SK-N-DZ (cell line): ENCODE measurements around the gene C1R.
"Not testable (repeated sequence)": the region's sequence is repeated elsewhere in the genome, so short reads cannot be mapped to it uniquely, and the experiment has no call there.

Source experiments
- DNase-seq: peaks from one replicate; pipeline ENCODE4 v3.0.0-alpha.2; 2015; ENCODE audit warnings: low spot score

C1R gene

DNA sequence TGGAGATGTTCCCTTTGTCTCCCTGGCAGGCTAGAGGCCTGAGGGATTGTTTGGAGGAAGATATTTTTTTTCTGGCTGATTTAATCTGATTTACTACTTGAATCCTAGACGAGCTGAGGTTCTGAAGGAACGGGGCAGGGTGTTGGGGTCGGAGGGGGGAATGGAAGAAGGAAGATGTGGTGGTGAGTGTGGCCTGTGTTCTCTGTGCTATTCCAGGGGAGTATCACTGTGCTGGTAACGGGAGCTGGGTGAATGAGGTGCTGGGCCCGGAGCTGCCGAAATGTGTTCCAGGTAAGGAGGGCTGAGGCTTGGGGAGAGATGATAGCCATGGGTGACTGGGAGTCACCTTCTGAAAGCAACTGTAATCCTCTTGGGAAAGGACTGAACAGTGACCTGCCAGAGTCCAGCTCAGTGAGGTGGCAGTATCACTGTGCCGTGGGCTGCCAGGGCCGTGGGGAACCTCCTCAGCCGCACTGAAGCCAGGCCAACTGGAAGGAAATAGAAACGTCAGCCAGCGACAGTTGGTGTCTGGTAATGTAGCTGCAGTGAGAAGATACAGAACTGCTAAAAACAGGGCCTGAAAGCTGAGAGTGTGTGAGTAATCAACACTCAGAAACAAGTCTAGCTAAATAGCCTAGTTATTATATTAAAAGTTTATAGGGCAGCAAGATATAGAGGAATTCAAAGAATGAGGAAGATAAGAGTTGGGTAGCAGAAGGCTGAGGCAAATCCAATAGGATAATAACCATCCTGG lies 23.8 kb downstream of the C1R start:
- no peak for DNase-seq

DNA sequence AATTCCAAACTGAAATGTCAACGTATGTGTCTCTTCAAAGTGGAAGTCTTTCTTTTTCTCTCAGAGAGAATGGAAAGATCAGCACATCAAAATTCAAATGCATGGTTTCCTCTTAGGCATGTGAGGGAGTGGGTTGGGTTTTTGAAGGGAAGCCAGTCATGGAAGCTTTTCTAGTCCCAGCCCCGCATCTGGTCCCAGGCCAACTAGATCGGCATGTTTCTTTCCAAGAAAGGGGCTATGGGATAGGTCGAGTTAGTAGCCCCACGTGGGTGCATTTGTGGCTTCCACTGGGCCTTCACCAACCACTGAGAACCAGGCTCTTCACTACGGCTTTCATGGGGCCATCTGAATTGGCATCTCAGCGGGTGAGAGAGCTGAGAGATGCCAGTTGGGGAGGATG lies 25.1 kb downstream of the C1R start:
- DNase-seq: no peak

DNA sequence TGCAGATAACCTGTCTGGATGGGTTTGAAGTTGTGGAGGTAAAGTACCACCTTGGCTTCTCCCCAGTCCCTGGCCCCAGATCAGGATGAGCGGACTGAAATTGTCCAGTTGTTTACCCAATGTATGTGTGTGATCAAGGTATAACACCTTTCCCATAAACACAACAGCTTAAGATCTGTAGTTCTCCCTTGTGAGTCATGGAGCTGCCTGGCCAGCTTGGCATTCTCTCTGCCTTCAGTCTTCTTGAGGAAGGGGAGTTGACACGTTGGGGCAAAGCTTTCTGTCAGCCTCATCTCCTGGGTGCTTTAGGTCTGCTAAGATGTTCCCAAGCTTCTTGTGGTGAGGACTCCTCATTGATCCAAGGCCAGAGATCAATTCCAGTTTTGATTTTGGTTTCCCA lies 25.6 kb downstream of the C1R start:
- DNase-seq: no peak

DNA sequence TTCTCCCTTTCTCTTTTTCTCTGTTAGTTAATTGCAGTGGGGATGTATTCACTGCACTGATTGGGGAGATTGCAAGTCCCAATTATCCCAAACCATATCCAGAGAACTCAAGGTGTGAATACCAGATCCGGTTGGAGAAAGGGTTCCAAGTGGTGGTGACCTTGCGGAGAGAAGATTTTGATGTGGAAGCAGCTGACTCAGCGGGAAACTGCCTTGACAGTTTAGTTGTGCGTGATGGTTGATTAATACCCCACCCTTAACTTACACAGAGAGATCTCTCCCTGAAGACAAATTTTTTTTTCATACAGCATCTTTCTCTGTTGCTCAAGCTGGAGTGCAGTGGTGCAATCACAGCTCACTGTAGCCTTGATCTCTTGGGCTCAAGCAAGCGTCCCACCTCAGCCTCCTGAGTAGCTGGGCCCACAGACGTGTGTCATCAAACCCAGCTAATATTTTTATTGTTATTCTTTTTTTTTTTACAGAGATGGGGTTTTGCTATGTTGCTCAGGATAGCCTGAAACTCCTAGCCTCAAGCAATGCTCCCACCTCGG lies 27.1 kb downstream of the C1R start:
- DNase-seq: no peak

DNA sequence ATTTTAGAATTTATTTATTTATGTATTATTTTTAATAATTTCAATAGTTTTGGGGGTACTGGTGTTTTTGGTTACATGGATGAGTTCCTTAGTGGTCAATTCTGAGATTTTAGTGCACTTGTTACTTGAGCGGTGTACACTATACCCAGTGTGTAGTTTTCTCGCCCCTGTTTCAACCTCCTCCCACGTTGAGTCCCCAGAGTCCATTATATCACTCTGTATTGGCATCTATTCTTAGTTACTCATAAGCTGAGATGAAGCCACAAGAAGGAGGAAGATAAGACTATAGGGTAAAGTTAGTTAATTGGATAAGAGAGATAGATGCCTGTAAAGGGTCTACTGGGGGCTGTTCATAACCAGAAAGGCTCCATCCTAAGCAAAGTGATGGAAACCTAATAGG lies 27.7 kb downstream of the C1R start:
- no peak for DNase-seq

DNA sequence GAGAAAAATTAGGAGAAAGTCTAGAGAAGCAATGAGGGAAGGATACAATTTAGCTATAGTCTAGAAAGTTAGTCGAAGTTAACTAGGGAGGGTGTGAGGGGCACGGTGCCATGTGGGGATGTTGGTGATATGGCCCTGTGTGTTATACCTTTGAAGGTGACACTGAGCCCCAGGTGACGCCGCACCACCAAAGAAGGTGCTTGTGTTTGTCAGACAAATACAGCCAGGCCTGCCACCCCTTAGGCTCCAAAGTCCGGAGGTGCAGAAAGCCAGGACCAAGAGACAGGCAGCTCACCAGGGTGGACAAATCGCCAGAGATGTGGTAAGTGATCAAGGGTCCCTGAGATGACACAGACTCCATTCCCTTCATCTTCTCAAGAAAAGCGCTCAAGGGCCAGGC lies 30.6 kb downstream of the C1R start:
- DNase-seq: no peak

DNA sequence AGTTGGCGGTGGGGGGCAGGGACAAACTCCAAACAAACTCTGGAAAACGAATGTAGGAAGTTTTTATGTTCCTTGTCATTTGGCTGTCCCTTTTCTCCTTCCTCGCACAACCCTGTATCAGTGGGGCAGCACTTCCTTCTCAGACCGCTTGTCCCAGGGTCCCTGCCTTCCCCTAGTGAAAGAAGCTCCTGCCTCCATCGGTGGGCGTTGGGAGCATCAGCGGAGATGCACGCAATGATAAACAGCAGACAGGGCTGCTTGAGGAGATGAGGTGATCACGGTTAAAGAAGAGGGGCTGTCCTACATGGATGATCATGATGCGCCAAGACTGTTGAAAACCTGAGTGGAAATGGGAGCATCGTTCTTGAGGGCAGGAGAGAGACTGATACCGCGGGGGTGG lies 31.1 kb downstream of the C1R start:
- peak; percentile 33 for DNase-seq

DNA sequence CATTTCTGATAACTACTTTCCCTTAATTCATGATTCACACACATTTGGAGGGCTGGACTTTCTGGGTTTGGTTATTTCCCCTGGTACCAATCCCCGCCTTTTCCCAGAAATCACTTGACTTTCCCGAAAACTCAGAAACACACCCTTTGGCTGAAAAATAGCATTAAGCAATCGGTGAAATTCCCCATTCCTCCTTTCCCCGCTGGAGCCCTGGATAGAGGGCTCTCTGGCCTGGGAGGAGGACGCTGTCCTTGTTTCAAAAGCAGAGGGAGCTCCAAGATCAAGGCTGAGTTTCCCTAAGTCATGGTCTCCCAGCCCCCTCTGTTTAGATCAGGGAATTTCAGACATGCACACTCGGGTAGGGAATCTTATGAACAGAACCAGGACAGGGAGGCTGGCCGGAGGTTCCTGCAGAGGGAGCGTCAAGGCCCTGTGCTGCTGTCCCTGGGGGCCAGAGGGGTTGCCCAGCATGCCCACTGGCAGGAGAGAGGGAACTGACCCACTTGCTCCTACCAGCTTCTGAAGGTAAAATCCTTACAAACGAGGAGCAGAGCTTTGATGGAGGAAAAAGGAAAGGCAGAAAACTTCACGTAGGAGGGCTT lies 31.8 kb downstream of the C1R start, which contains the start of gene C1S:
Gene C1S, plus strand, starts transcription at position 366 of the 602 bp plus-strand sequence. CDS start 1,195 bp downstream, outside the sequence.
- DNase-seq: peak; percentile 72

DNA sequence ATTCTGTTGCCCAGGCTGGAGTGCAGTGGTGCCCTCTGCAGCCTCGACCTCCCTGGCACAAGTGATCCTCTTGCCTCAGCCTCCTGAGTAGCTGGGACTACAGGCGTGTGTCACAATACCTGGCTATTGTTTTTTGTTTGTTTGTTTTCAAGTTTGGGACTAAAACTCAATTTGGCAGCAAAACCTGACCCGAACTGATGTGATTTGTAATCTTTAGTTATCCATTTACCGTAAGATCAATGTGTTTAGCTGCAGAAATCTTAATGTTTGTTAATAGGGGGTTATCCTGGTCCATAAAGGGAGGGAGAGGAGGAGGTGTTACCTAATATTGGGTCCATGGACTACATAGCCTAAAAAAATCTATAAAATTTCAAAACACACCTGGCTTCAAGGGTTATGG lies 32.5 kb downstream of the C1R start:
- no peak for DNase-seq

DNA sequence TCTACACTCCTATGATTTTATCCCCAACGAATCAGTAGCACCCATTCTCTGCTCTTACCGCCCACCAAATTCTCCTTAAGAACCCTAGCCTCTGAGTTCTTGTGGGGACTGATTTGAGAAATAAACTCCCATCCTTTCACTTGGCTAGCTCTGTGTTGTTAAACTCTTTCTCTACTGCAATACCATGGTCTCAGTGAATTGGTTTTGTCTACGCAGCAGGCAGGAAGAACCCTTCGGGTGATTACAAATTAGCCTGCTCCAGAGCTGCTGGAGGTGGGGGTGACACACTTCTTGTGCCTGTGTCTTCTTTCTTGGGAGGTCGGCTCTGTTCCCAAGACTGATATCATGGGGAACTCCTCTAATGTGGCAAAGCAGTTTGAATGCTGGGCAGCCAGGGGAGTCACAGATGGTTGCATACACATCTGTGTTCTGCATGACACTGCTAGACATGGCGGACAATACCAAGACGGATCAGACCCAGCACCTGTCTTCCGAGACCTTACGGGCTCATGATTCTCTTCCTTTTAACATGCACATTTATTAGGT lies 33.3 kb downstream of the C1R start:
- no peak for DNase-seq

DNA sequence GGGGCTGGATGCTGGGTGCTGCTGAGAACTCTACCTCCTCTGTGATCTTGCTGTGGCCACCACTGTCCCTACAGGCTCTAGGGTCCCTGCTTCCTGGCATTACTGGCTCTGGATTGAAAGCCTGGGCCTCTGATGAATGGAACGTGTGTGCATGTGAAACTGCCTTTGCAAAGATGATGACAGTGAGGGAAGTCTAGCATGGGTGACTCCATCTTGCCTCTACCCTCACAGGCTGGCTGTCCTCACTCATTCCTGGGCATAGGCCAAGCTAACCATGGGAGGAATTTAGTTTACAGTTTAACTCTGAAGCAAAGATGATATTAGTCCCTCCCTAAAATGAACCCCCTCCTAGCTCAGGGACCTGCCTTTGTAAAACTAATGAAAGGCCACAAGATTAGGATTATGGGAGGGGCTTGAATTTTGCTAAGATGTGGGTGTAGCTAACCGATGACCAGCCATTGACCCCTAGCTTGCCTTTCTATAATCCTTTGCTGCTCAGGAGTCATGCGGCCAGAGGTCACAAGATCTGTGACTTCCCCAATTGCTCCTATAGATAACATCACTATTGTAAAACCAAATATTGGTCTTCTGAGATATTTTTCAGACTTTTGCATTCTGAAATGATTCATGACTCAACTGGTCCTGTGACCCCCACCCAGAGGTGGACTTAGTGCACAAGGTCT lies 33.9 kb downstream of the C1R start:
- DNase-seq: no peak

DNA sequence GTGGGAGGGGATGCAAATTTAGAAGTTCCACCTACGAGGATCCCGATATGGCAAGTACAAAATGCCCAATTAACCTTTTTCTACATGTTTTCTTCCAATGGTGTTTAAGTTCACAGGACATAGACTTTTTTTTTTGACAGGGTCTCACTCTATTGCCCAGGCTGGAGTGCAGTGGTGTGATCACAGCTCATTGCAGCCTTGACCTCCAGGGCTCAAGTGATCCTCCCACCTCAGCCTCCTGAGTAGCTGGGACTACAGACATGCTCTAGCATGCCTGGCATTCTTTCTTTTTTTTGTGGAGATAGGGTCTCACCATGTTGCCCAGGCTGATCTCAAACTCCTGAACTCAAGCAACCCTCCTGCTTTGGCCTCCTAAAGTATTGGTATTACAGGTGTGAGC lies 36.5 kb downstream of the C1R start:
- not testable (repeated sequence) for DNase-seq

DNA sequence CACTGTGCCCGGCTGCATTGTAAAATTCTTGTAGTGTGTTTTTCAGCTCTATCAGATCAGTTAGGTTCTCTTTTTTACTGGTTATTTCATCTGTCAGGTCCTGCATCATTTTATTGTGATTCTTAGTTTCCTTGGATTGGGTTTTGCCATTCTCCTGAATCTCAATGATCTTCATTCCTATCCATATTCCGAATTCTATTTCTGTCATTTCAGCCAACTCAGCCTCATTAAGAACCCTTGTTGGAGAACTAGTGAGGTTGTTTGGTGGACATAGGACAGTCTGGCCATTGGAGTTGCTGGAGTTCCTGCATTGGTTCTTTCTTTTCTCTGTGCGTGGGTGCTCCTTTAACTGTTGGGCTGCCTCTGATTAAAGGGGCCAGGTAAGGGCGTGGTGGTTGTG lies 37.3 kb downstream of the C1R start:
- DNase-seq: no peak

DNA sequence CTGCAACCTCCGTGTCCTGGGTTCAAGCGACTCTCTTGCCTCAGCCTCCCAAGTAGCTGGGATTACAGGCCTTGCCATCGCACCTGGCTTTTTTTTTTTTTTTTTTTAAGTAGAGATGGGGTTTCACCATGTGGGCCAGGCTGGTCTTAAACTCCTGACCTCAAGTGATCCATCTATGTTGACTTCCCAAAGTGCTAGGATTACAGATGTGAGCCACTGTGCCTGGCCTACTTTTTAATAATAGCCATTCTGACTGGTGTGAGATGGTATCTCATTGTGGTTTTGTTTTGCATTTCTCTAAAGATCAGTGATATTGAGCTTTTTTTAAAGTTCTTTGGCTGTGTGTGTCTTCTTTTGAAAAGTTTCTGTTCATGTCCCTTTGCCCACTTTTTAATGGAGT lies 42.3 kb downstream of the C1R start:
- DNase-seq: not testable (repeated sequence)

DNA sequence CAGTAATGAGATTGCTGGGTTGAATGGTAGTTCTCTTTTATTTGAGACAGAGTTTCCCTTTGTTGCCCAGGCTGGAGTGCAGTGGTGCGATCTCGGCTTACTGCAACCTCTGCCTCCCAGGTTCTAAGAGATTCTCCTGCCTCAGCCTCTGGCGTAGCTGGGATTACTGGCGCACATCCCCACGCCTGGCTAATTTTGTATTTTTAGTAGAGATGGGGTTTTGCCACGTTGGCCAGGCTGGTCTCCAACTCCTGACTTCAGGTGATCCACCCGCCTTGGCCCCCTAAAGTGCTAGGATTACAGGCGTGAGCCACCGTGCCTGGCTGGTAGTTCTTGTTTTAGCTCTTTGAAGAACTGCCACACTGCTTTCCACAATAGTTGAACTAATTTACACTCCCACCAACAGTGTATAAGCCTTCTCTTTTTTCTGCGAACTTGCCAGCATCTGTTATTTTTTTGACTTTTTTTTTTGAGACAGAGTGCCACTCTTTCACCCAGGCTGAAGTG lies 42.7 kb downstream of the C1R start:
- not testable (repeated sequence) for DNase-seq

DNA sequence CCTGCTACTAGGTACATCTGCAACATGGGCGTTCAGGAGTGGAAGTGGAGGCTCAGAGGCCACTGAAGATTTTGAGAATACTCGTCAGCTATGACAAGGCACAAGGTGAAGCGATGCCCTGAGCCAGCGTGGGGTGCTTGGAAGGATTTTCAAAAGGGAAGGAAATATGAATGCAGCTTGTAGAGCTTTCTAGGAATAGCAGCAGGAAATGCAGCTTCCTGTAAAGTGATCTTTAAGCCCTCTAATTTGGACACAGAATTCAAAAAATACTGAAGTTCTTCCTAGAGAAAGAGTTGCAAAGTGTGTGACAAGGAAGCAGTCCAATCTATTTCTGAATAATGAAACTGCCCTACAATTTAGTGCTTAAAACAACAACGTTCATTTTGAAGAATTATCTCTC lies 44.9 kb downstream of the C1R start:
- no peak for DNase-seq

DNA sequence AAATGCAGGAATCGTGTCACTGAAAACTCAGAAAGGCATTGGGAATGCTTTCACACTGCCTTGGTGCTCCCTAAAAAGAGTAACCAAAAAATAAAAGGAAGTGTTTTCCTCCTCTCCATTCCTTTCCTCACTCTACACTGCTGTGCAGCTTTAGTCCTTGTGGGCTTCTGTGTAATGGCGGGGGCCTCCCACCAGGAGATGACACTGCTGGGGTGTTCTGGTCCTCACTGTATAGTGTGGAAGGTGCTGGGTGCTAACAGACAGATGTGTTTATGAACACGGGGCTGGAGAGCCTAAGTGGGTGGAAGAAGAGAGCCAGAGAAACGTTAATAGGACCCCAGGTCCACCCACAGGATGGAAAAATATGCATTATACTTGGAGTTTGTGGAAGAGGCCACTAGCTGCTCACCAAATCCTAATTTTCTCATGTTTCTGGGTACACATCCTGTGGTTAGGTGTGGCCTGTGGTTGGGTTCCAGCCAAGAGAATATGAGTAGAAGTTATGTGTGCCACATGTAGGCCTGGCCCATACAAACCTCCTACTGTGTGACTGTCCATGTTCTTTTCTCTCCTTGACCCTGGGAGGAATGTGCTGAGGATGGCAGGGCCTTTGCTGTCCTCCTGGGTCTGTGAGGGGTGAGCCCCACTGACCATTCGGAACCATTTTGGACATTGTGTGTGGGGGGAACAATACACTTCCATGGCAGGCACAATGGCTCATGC lies 45.7 kb downstream of the C1R start:
- no peak for DNase-seq

DNA sequence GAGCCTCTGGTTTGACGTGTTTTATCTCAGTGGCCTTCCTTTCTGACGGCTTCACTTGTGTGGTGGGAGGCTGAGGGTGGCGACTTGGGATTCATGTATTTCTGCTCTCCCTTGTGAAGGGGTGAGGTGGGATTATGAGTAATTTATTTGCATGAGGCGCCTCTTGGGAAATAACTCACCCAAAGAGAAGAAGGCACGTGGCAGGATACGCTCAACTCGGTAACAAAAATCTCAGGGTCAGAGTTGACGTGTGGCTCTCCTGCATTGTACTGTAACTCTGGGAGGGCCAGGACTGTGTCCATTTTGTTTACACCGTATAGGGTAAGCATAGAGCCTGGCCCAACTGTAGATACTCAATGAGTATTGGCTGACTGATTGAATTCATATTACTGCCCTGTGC lies 46.3 kb downstream of the C1R start:
- DNase-seq: no peak

DNA sequence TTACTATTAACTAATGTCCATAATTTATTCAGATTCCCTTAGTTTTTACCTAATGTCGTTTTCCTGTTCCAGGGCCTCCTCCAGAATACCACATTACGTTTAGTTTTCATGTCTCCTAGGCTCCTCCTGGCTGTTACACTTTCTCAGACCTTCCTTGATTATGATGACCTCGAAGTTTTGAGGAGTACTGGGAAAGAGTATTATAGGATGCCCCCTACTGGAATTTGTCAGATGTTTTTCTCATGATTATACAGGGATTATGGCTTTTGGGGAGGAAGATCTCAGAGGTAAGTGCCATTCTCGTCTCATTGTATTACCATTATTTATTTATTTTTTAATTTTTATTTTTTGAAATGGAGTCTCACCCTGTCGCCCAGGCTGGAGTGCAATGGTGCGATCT lies 49.4 kb downstream of the C1R start:
- peak; percentile 22 for DNase-seq

DNA sequence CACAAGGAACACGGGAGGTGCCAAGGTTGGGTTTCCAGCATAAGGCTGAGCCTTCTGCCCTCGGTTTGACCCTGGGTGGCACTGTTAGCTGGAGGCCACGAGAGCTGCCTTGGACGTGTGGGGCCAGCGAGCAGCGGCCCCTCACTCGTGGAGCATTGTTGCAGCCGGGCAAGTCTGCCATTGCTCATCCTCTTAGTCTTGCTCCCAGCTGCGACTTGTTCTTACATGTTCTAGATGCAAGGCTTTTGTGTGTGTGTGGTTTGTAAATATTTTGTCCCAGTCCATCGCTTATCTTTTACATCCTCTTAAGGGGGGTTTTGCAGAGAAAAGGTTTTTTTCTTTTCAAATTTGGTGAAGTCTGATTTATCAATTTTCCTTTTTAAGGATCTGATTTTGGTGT lies 52.8 kb downstream of the C1R start:
- no peak for DNase-seq

DNA sequence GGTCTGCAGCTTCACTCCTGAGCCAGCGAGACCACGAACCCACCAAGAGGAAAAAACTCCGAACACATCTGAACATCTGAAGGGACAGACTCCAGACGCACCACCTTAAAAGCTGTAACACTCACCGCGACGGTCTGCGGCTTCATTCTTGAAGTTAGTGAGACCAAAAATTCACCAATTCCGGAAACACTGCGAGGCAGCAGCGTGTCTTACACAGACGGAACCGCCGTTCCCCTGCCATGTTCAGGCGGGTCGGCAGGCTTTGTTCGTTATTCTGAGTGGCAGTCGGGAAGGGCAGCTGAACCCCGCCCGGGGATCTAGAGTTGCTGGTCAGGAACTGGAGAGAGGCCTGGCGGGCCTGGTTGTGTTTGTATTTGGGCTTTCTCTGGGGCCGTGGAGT lies 53.7 kb downstream of the C1R start:
- no peak for DNase-seq
